Neural progenitor cell (in vitro differentiated cells): ENCODE results near the gene NF2. TPM values are rescaled to one million over a fixed set of nuclear protein-coding genes. Genes with fewer than 3 reads are reported as not detected.

Source experiments
- DNase-seq: peaks from one replicate; pipeline ENCODE4 v3.0.0-alpha.2; 2016; ENCODE audit warnings: low spot score
- H2AFZ ChIP-seq: fragments of 200-600 bp; sonication (generic); replicated peaks from 2 replicates; pipeline ENCODE4 v1.6.1; 2016; ENCODE audit warnings: antibody characterized with exemption
- H3F3A ChIP-seq: fragments of 200-600 bp; sonication (generic); 2 replicates; pipeline ENCODE4 v1.6.1; 2016; ENCODE audit warnings: antibody characterized with exemption, low read depth
- H3K27ac ChIP-seq: fragments of 200-600 bp; sonication (generic); 2 replicates; pipeline ENCODE4 v1.5.1; 2016; ENCODE audit warnings: mild to moderate bottlenecking
- H3K27me3 ChIP-seq: fragments of 200-600 bp; sonication (generic); 2 replicates; pipeline ENCODE4 v1.6.1; 2016; ENCODE audit warnings: mild to moderate bottlenecking, moderate library complexity
- H3K36me3 ChIP-seq: fragments of 200-600 bp; sonication (generic); 2 replicates; pipeline ENCODE4 v1.5.1; 2016
- H3K4me1 ChIP-seq: fragments of 200-600 bp; sonication (generic); 2 replicates; pipeline ENCODE4 v1.6.1; 2016; ENCODE audit warnings: mixed run types
- H3K4me2 ChIP-seq: fragments of 200-600 bp; sonication (generic); 2 replicates; pipeline ENCODE4 v1.6.1; 2016
- H3K4me3 ChIP-seq: fragments of 200-600 bp; sonication (generic); 2 replicates; pipeline ENCODE4 v1.5.1; 2016
- H3K79me2 ChIP-seq: fragments of 200-600 bp; sonication (generic); 2 replicates; pipeline ENCODE4 v1.6.1; 2016; ENCODE audit warnings: low read depth
- H3K9ac ChIP-seq: fragments of 200-600 bp; sonication (generic); 2 replicates; pipeline ENCODE4 v1.6.1; 2016
- H3K9me3 ChIP-seq: fragments of 200-600 bp; sonication (generic); 2 replicates; pipeline ENCODE4 v1.5.1; 2016; ENCODE audit warnings: low read depth
- H4K20me1 ChIP-seq: fragments of 200-600 bp; sonication (generic); 2 replicates; pipeline ENCODE4 v1.6.1; 2016; ENCODE audit warnings: low read depth
- H3K27ac Mint-ChIP-seq: 3 replicates; pipeline ENCODE4 v1.8.0; 2021; ENCODE audit warnings: mixed read lengths
- H3K27me3 Mint-ChIP-seq: 2 replicates; pipeline ENCODE4 v1.8.0; 2022; ENCODE audit warnings: low read depth, mild to moderate bottlenecking, inconsistent platforms, moderate library complexity, mixed read lengths; ENCODE audit not compliant: insufficient read depth
- H3K36me3 Mint-ChIP-seq: 3 replicates; pipeline ENCODE4 v1.8.0; 2021; ENCODE audit warnings: mixed read lengths
- H3K4me1 Mint-ChIP-seq: 3 replicates; pipeline ENCODE4 v1.8.0; 2021; ENCODE audit warnings: mixed read lengths
- H3K4me3 Mint-ChIP-seq: 3 replicates; pipeline ENCODE4 v1.8.0; 2021; ENCODE audit warnings: mild to moderate bottlenecking, moderate library complexity, mixed read lengths
- H3K9me3 Mint-ChIP-seq: 3 replicates; pipeline ENCODE4 v1.8.0; 2020; ENCODE audit warnings: mixed read lengths
- CTCF ChIP-seq: fragments of 200-600 bp; sonication (generic); IDR thresholded peaks from 2 replicates; pipeline ENCODE4 v1.5.1; 2017; ENCODE audit warnings: antibody characterized with exemption, mild to moderate bottlenecking
- EZH2 ChIP-seq: fragments of 200-600 bp; sonication (generic); IDR thresholded peaks from 2 replicates; pipeline ENCODE4 v1.6.1; 2017; ENCODE audit warnings: antibody characterized with exemption, mild to moderate bottlenecking, moderate library complexity
- EZH2phosphoT487 ChIP-seq: fragments of 200-600 bp; sonication (generic); IDR thresholded peaks from 2 replicates; pipeline ENCODE4 v1.6.1; 2017; ENCODE audit warnings: antibody characterized with exemption
- total RNA-seq: library from RNA; depleted of rRNA; stranded (reverse); fragments of >200 nt; gene quantifications from 2 replicates; pipeline ENCODE4 v1.2.3, GENCODE V29; 2015; ENCODE audit warnings: low replicate concordance

Gene NF2
- total RNA-seq, 1 donor from 2014 or later, result 18.7 TPM

GRCh38 chr22:29674121-29674520, 70.7 kb downstream of the NF2 start:
- H3K36me3 ChIP-seq, result no peaks in the 10 kb centered on the region

GRCh38 chr22:29679316-29679715, 75.9 kb downstream of the NF2 start:
- Mint-ChIP-seq H3K4me1 (peaks cover 29% of the 10 kb centered on the region), H3K36me3 (peaks cover 49% of the 10 kb centered on the region), H3K27me3 (no peaks in the 10 kb centered on the region), H3K4me3 (no peak overlapping the region), H3K27ac (no peak overlapping the region), H3K9me3 (no peaks in the 10 kb centered on the region)
- no peak for DNase-seq
- no peak overlapping the region for H2AFZ ChIP-seq
- no peak overlapping the region for H3K4me2 ChIP-seq
- H3K79me2 ChIP-seq, result no peaks in the 10 kb centered on the region
- no peaks in the 10 kb centered on the region for H3K36me3 ChIP-seq
- H3K27ac ChIP-seq, result no peak overlapping the region
- TF ChIP-seq EZH2, result no peak
- no peak for TF ChIP-seq CTCF
- TF ChIP-seq EZH2phosphoT487, result no peak
- no peaks in the 10 kb centered on the region for H3K9me3 ChIP-seq
- H3K4me1 ChIP-seq, result no peaks in the 10 kb centered on the region
- no peaks in the 10 kb centered on the region for H3K27me3 ChIP-seq
- no peaks in the 10 kb centered on the region for H4K20me1 ChIP-seq
- H3F3A ChIP-seq, result no peaks in the 10 kb centered on the region
- H3K4me3 ChIP-seq, result no peak overlapping the region
- H3K9ac ChIP-seq, result no peak overlapping the region

More at GRCh38 chr22:29674121-29674520, 70.7 kb downstream of the NF2 start:
- no peak overlapping the region for H3K4me3 Mint-ChIP-seq
- no peak overlapping the region for H3K27ac Mint-ChIP-seq
- peaks cover 29% of the 10 kb centered on the region for H3F3A ChIP-seq
- peaks cover 3% of the 10 kb centered on the region for H3K27me3 Mint-ChIP-seq
- H4K20me1 ChIP-seq, result peaks cover 17% of the 10 kb centered on the region
- H2AFZ ChIP-seq, result no peak overlapping the region
- no peak overlapping the region for H3K4me3 ChIP-seq
- no peaks in the 10 kb centered on the region for H3K27me3 ChIP-seq
- no peak overlapping the region for H3K27ac ChIP-seq
- H3K36me3 Mint-ChIP-seq, result peaks cover 31% of the 10 kb centered on the region
- no peaks in the 10 kb centered on the region for H3K9me3 ChIP-seq
- H3K9ac ChIP-seq, result no peak overlapping the region
- H3K79me2 ChIP-seq, result no peaks in the 10 kb centered on the region
- H3K4me1 Mint-ChIP-seq, result peaks cover 51% of the 10 kb centered on the region
- peaks cover 22% of the 10 kb centered on the region for H3K4me1 ChIP-seq
- H3K4me2 ChIP-seq, result no peak overlapping the region
- no peaks in the 10 kb centered on the region for H3K9me3 Mint-ChIP-seq
- DNase-seq, result no peak
- TF ChIP-seq EZH2, result no peak
- no peak for TF ChIP-seq CTCF
- no peak for TF ChIP-seq EZH2phosphoT487

GRCh38 chr22:29683536-29683935, 80.1 kb downstream of the NF2 start:
- H3K27ac Mint-ChIP-seq, result peak overlapping the region; percentile 54
- DNase-seq, result no peak
- H2AFZ ChIP-seq, result no peak overlapping the region
- no peaks in the 10 kb centered on the region for H3K27me3 ChIP-seq
- peaks cover 36% of the 10 kb centered on the region for H3K36me3 Mint-ChIP-seq
- H3K9me3 ChIP-seq, result no peaks in the 10 kb centered on the region
- no peaks in the 10 kb centered on the region for H3K36me3 ChIP-seq
- H3F3A ChIP-seq, result peaks cover 10% of the 10 kb centered on the region
- TF ChIP-seq EZH2phosphoT487, result no peak
- TF ChIP-seq EZH2, result no peak
- TF ChIP-seq CTCF, result no peak
- no peak overlapping the region for H3K4me3 Mint-ChIP-seq
- no peaks in the 10 kb centered on the region for H4K20me1 ChIP-seq
- peaks cover 7% of the 10 kb centered on the region for H3K27me3 Mint-ChIP-seq
- no peak overlapping the region for H3K27ac ChIP-seq
- H3K4me3 ChIP-seq, result no peak overlapping the region
- no peaks in the 10 kb centered on the region for H3K9me3 Mint-ChIP-seq
- peaks cover 44% of the 10 kb centered on the region for H3K4me1 Mint-ChIP-seq
- no peak overlapping the region for H3K4me2 ChIP-seq
- H3K9ac ChIP-seq, result no peak overlapping the region
- H3K79me2 ChIP-seq, result no peaks in the 10 kb centered on the region
- peaks cover 15% of the 10 kb centered on the region for H3K4me1 ChIP-seq
